GM19463 (cell line): ENCODE results near the gene SLC34A1.
"Not testable (repeated sequence)": the region's sequence is repeated elsewhere in the genome, so short reads cannot be mapped to it uniquely, and the experiment has no call there.

Source experiments
- ATAC-seq: cut with Tn5 transposase; IDR thresholded peaks from one replicate; pipeline ENCODE4 v1.9.1; 2021; ENCODE audit warnings: mild to moderate bottlenecking, moderate library complexity; ENCODE audit not compliant: unreplicated experiment

SLC34A1 gene

GRCh38 chr5:177384134-177384533 is at the start of gene SLC34A1:
Gene SLC34A1, plus strand, starts transcription at chr5:177384434. Its CDS starts 1,308 bp downstream, at chr5:177385742.
- ATAC-seq, result no peak

DNA sequence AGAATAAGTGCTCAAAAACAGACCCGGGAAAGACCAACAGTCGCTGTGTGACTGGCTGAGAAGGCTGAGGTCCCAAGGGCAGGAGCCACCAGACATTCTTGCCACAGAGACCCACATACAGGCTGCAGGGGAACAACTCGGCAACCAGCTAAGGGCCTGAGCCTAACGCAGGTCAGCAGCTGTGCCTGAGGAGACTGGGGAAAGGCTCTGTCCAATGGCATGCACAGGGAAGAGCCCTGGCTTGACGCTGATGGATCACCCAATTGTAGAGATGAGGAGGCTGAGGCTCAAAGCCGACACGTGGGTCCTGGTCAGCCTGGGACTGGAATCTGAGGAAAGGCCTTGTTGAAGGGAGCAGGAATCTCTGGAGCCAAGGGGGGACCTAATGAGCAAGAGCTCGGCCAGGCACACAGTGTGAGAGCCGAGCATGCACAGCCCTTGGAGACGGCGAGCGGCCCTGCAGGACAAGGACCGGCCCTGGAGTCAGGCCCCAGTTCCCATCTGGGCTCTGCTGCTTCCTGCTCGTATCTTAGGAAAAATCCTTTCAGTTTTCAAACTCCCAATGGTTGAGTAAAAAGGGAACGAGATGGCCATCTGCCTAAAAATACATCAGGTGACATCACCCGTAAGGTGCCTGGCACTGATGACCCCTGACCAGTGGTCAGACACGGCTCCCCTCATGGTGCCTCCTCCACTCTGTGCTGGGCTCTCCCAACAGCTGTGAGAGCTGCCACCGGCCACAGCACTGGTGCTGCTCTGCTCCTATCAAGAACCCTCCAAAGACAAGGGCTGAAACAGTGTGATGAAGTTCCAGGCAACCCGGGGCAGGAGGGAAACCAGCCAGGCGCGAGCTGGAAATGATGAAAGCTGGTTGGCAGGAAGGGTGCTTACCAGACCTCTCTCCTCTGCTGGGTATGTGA is 49.2 kb upstream of the SLC34A1 start:
- no peak for ATAC-seq

GRCh38 chr5:177335701-177336065 is 48.6 kb upstream of the SLC34A1 start:
- ATAC-seq, result no peak

DNA sequence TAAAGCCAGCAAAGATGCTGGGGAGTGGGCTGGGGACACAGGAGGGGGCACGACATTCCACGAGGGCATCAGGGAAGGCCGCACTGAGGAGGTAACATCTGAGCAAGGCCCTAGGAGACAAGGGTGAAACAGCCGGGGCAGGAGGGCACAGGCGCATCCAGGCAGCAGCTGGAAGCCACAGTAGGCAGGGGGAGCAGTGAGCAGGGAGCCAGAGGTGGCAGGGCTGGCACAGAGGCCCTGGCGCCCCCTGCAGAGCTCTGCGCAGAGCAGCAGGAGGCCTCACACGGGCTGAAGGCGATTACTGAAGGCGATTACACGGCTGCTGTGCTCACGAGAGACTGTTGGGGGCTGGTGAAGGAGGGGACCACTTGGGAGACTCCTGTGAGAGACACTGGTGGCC is 48.1 kb upstream of the SLC34A1 start:
- ATAC-seq, result no peak

GRCh38 chr5:177336603-177337494 is 47.4 kb upstream of the SLC34A1 start:
- ATAC-seq, result no peak

- no peak for ATAC-seq
These were observed 45.8 kb upstream of the SLC34A1 start for GRCh38 chr5:177338251-177339106.

DNA sequence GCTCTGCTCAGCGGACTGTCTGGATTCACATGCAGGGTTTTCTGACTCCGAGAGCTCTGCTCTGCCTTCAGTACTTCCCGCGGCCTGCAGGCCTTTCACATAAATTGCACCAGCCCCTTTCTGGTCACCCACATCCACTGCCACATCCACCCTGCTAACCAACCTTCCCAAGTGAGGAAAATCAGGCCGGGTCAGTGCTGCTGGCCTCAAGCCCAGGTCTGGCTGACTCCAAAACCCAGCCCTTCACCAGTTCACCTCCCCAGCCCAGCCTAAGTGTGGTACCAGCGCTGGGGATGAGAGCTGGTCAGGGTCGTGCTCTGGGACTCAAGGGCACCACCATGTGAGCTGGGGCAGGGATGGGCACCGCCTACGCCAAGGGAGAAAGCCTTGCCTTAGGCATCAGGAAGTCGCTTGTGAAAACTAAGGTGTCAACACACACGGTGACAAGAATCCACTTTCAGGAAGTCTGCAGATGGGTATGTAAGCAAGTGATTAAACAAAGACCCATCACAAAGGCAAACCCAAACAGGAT is 45.1 kb upstream of the SLC34A1 start:
- no peak for ATAC-seq

- not testable (repeated sequence) for ATAC-seq
These were observed 41.2 kb upstream of the SLC34A1 start for GRCh38 chr5:177343000-177343399.

DNA sequence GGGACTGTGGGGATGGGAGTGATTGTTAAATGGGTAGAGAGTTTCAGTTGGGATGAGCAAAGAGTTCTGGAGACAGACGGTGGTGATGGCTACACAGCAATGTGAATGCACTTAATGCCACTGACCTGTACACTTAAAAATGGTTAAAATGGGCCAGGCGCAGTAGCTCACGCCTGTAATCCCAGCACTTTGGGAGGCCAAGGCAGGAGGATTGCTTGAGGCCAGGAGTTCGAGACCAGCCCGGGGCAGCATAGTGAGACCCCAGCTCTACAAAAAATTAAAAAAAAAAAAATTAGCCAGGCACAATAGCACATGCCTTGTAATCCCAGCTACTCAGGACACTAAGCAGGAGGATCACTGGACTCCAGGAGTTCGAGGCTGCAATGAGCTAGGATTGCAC is 40.5 kb upstream of the SLC34A1 start:
- no peak for ATAC-seq

DNA sequence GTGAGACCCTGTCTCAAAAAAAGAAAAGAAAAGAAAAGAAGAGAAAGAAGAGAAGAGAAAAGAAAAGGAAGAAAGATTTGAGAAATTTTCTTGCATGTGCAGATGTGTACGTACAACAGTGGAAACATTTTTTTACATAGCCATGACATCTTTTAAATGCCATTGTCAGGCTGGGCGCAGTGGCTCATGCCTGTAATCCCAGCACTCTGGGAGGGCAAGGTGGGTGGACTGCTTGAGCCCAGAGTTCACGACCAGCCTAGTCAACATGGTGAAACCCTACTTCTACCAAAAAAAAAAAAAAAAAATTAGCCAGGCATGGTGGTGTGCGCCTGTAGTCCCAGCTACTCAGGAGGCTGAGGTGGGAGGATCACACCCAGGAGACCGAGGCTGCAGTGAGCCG is 39.3 kb upstream of the SLC34A1 start:
- ATAC-seq, result no peak

DNA sequence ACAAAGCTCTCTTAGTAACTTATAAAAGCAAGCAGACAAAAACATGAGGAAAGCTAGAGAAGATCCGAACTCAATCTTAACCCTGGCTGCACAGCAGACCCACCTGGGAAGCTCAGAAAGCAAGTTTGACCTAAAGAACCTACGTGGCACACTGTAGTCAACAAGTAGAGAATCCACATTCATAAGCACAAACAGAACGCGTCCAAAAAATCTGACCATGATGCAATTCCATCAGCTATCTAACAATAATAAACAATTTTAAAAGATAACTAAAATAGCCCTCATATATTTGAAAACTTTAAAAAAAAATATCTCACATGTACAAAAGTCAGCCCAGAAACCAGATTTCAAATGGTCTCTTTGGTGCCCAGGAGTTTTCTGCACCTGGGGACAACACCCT is 37.4 kb upstream of the SLC34A1 start:
- no peak for ATAC-seq

- no peak for ATAC-seq
These were observed 36.5 kb upstream of the SLC34A1 start for GRCh38 chr5:177347699-177348098.

- ATAC-seq, result no peak
These were observed 34.9 kb upstream of the SLC34A1 start for GRCh38 chr5:177349362-177349647.

- ATAC-seq, result no peak
These were observed 34.5 kb upstream of the SLC34A1 start for GRCh38 chr5:177349762-177350161.

DNA sequence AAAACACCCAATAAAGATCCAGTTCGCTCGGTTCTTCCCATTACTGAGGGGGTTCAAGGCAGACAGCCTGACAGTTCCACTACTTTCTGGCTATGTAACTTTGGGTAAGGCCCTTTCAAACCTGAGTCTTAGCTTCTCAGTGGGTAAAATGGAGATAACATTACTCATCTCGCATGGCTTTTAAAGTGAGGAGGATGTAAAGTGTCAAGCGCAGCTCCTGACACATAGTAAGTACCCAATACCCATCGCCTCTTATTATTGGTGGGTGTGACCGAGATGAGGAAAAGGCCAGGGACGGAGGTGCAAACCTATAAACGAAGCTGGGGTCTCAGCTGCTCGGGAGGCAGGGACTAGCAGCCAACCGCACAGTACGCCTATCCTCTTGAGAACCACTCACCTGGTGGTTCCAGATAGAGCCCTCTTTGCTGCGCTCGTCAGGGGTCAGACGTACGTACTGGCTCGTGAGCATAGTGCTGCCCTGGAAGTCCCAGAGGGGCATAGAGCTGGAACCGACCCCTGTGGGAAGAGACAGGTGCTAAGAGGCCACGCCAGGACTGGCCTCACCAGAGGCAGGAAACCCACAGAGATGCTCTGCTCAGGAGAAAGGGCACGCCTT is 33.4 kb upstream of the SLC34A1 start:
- ATAC-seq, result no peak

- ATAC-seq, result peak; percentile 96
These were observed 32.6 kb upstream of the SLC34A1 start, which contains the start of gene LMAN2 for GRCh38 chr5:177351392-177352329. Gene LMAN2, minus strand, starts transcription at chr5:177351668. Its CDS starts 21 bp downstream, at chr5:177351647.

GRCh38 chr5:177353093-177353492 is 31.1 kb upstream of the SLC34A1 start:
- no peak for ATAC-seq

DNA sequence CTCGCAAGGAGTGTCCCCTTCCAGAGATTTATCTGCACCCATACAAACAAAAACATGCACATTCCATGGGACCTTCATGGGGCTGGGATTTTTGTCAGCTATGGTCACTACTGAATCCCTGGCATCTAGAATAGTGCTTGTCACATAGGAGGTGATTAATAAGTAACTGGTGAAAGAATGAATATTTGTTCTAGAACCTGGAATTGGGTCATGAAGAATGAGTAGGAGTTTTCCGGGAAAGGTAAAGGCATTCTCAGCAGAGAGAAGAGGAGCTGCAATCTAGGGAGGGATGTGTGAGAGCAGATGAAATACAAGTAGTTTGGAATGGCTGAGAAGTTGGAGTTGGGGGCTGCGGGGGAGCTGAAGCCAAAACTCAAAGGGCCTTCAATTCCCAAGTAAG is 30.0 kb upstream of the SLC34A1 start:
- no peak for ATAC-seq

DNA sequence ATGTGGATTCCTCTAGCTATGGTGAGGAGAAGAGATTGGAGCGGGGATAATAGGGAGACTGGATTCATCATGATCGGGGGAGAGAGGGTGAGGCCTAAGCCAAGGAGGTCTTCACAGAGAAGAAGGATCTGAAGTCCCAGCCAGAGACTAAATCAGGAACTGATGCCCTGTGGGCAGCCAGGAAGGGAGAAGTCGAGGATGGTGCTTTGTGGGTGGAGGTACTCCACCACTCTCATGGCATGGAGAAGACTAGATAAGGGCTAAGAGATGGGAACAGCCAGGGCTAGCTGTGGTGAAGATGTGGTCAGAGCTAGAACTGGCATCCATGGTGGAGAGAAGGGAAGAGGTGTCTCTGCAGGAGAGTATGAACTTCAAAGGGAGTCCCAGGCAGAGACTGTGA is 29.5 kb upstream of the SLC34A1 start:
- ATAC-seq, result no peak
